ENCODE measurements around the gene BTBD6.

Gene BTBD6

DNA sequence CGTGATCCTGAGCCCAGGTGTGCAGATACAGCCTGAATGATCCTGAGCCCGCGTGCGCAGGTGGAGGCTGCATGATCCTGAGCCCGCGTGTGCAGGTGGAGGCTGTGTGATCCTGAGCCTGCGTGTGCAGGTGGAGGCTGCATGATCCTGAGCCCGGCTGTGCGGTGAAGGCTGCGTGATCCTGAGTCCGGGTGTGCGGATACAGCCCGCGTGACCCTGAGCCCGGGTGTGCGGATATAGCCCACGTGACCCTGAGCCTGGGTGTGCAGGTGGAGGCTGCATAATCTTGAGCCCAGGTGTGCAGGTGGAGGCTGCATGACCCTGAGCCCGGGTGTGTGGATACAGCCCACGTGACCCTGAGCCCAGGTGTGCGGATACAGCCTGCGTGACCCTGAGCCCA is 32.2 kb downstream of the BTBD6 start:
- DNase-seq (ENCODE audit: extremely low read depth, insufficient read length) = no peak
- no peak overlapping the region for H3K4me3 ChIP-seq (replicated peaks; ENCODE audit: low read depth, low read length)
- TF ChIP-seq, protein P1, sequence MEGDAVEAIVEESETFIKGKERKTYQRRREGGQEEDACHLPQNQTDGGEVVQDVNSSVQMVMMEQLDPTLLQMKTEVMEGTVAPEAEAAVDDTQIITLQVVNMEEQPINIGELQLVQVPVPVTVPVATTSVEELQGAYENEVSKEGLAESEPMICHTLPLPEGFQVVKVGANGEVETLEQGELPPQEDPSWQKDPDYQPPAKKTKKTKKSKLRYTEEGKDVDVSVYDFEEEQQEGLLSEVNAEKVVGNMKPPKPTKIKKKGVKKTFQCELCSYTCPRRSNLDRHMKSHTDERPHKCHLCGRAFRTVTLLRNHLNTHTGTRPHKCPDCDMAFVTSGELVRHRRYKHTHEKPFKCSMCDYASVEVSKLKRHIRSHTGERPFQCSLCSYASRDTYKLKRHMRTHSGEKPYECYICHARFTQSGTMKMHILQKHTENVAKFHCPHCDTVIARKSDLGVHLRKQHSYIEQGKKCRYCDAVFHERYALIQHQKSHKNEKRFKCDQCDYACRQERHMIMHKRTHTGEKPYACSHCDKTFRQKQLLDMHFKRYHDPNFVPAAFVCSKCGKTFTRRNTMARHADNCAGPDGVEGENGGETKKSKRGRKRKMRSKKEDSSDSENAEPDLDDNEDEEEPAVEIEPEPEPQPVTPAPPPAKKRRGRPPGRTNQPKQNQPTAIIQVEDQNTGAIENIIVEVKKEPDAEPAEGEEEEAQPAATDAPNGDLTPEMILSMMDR (IDR thresholded peaks at IDR 0.05; ENCODE audit: insufficient read depth, low read length, poor library complexity, severe bottlenecking) = no peak
- H3K36me3 ChIP-seq (ENCODE audit: control insufficient read depth, insufficient read depth, low read length) = peaks cover 1% of the 10 kb centered on the region
- no peaks in the 10 kb centered on the region for H3K27me3 ChIP-seq (replicated peaks; ENCODE audit: control insufficient read depth, insufficient read depth, low read length)

DNA sequence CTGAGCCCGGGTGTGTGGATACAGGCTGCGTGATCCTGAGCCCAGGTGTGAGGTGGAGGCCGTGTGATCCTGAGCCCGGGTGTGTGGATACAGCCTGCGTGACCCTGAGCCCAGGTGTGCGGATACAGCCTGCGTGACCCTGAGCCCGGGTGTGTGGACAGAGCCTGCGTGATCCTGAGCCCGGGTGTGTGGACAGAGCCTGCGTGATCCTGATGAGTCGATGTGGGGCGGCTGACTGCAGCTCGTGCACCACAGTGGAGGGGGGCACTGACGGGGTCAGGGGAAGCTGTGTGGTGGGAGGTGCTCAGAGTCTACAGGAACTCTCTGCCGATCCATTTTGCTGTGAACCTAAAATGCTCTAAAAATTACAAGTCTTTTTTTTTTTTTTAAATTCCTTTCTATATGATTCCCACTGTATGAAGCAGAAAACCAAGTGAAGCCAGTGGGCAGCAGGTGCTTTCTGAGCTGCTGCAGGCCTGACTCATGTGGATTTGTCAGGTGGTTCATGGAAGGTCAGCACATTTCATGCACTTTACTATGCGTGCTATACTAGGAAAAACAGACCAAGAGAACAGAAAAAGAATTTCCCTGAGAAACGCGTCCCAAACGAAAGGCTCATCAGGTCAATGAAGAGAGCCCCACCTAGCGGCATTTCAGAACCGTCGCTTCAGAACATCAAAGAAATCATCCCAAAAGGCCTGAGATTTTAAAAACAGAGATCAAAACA is 33.2 kb downstream of the BTBD6 start:
- Histone ChIP-seq H3K27me3 (replicated peaks; ENCODE audit: control insufficient read depth, insufficient read depth, low read length) (no peaks in the 10 kb centered on the region), H3K36me3 (ENCODE audit: control insufficient read depth, insufficient read depth, low read length) (peaks cover 1% of the 10 kb centered on the region), H3K4me3 (replicated peaks; ENCODE audit: low read depth, low read length) (no peak overlapping the region)
- TF ChIP-seq, protein P1 (IDR thresholded peaks at IDR 0.05; ENCODE audit: insufficient read depth, low read length, poor library complexity, severe bottlenecking) = peak; percentile 63
- no peak for DNase-seq (ENCODE audit: extremely low read depth, insufficient read length)

DNA sequence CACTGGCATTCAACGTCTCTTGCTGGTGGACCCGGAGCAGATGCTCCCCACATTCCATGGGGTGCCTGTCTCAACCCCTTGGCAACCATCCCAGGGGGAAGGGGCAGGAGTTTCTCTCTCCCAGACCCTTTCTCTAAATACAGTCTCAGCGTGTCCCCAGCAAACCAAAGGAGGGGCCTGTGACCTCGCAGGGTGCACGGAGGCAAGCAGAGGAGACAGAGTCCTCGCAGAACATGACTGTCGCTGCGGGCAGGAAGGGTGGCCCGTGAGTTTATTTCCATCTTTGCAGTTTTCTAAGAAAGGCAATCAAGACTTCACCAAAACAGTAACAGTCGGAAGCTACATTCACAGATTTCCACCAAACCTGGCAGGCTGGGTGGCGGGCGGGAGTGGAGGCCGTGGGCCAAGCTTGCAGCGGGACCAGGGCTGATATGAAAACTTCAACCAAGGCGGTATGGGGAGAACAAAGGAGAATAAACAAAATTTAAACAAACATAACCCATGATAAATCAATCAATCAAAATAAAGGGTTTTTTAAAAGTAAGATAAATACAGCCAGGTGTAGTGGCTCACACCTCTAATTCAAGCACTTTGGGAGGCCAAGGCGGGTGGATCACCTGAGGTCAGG is 33.9 kb downstream of the BTBD6 start:
- no peak overlapping the region for H3K4me3 ChIP-seq (replicated peaks; ENCODE audit: low read depth, low read length)
- no peak for DNase-seq (ENCODE audit: extremely low read depth, insufficient read length)
- TF ChIP-seq, protein P1 (IDR thresholded peaks at IDR 0.05; ENCODE audit: insufficient read depth, low read length, poor library complexity, severe bottlenecking) = no peak
- peaks cover 1% of the 10 kb centered on the region for H3K36me3 ChIP-seq (ENCODE audit: control insufficient read depth, insufficient read depth, low read length)
- no peaks in the 10 kb centered on the region for H3K27me3 ChIP-seq (replicated peaks; ENCODE audit: control insufficient read depth, insufficient read depth, low read length)

DNA sequence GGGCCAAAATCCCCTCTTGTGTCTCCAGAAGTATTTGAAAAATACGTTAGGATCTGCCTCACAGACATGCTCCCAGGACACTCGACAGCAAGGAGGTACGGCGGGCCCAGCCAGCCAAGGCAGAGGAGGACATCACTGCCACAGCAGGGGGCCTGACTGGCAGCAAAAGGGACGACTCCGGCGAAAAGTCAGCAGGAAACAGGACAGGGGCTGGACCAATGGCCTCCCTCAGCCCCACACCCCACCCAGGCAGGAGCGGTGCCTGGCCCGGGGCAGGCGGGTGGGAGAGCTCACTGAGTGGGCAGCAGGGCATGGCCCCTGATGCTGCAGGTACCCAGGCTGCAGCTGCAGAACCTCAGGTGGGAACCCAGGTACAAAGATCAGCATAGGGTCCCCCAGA is 34.7 kb downstream of the BTBD6 start:
- H3K4me3 ChIP-seq (replicated peaks; ENCODE audit: low read depth, low read length) = no peak overlapping the region
- TF ChIP-seq, protein P1 (IDR thresholded peaks at IDR 0.05; ENCODE audit: insufficient read depth, low read length, poor library complexity, severe bottlenecking) = no peak
- no peaks in the 10 kb centered on the region for H3K27me3 ChIP-seq (replicated peaks; ENCODE audit: control insufficient read depth, insufficient read depth, low read length)
- peaks cover 1% of the 10 kb centered on the region for H3K36me3 ChIP-seq (ENCODE audit: control insufficient read depth, insufficient read depth, low read length)
- no peak for DNase-seq (ENCODE audit: extremely low read depth, insufficient read length)

DNA sequence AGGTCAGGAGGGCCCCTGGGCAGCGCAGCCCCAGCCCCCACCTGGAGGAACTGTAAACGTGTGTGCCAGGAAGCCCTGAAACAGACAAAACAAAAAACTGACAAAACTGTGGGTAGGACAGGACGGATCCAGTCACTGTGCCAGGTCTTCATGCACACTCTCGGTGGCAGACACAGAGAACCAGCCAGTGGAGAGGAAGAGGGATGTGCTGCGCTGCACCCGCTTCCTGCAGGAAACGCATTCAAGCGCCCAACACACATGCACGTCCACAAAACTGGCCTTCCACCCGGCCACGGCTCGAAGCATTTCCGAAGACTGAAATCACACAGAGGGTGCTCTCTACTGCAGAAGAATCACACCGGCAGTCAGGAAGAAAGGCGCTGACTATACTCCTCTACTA is 35.6 kb downstream of the BTBD6 start:
- TF ChIP-seq, protein P1 (IDR thresholded peaks at IDR 0.05; ENCODE audit: insufficient read depth, low read length, poor library complexity, severe bottlenecking) = no peak
- no peak for DNase-seq (ENCODE audit: extremely low read depth, insufficient read length)
- Histone ChIP-seq H3K4me3 (replicated peaks; ENCODE audit: low read depth, low read length) (no peak overlapping the region), H3K27me3 (replicated peaks; ENCODE audit: control insufficient read depth, insufficient read depth, low read length) (no peaks in the 10 kb centered on the region), H3K36me3 (ENCODE audit: control insufficient read depth, insufficient read depth, low read length) (peaks cover 1% of the 10 kb centered on the region)

All from GM06990 (cell line).